SK-N-MC (cell line): ENCODE results near the gene KRT14.

Experiments
- EZH2 ChIP-seq: fragments of 200-600 bp; sonication (generic); IDR thresholded peaks from one replicate; pipeline ENCODE4 v1.6.1; 2017; ENCODE audit warnings: antibody characterized with exemption
- POLR2AphosphoS5 ChIP-seq: IDR thresholded peaks from 2 replicates; pipeline ENCODE4 v1.6.1; 2012; ENCODE audit warnings: mild to moderate bottlenecking, low read depth, low read length, borderline replicate concordance

DNA sequence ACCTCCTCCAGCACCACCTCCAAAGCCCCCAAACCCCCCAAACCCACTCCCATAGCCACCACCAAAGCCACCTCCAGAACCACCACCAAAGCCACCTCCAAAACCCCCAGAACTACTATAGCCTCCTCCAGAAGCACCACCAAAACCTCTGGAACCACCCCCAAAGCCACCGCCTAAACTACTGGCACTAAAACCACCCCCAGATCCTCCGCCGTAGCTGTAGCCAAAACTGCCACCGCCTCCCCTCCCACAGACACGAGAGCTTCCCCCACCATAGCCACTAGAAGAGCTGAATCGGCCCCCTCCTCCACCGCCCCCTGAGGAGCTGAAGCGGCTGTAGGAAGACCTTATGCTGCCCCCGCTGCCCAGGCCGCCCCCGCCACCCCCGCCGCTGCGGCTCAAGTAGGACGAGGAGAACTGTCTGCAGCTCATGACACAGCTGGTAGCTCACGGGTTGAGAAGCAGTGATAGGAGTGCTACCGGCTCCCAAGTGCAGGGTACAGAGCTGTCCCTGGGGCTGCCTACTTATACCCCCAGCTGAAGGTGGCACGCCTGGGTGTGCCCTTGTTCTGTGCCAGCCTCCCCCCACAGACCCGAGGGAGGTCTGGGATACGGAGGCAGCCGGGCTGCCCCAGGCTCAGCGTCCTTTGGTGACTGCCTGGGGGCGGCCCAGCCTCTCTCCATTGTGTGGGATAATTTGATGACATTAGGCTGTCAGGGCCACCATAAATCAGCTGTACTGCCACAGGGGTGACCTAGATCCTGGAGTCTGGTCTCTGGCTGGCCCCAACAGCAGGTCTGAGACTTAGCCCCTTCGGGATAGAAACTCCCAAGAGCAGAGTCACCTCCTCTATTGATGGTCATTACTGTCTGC is 14.9 kb downstream of the KRT14 start, which contains the start of gene KRT9:
- TF ChIP-seq EZH2 (no peak), POLR2AphosphoS5 (no peak)
